HAP-1 (cell line): ENCODE measurements around the gene BTNL8.

Experiments
- DNase-seq, 2 experiments: peaks; one replicate each; pipeline ENCODE4 v3.0.0-alpha.2; 2016 to 2020; ENCODE audit warnings: low spot score in 2 of 2
- H3K27me3 ChIP-seq: fragments of 250-450 bp; sonication (Bioruptor Pico); 2 replicates; pipeline ENCODE4 v1.5.1; 2020; ENCODE audit warnings: low read depth, mild to moderate bottlenecking, moderate library complexity
- H3K36me3 ChIP-seq: fragments of 250-450 bp; sonication (Bioruptor Pico); replicated peaks from 2 replicates; pipeline ENCODE4 v1.5.1; 2020; ENCODE audit warnings: mild to moderate bottlenecking
- H3K4me1 ChIP-seq: fragments of 250-450 bp; sonication (Bioruptor Pico); 2 replicates; pipeline ENCODE4 v1.5.1; 2020; ENCODE audit warnings: mild to moderate bottlenecking
- H3K4me3 ChIP-seq: fragments of 250-450 bp; sonication (Bioruptor Pico); 2 replicates; pipeline ENCODE4 v1.5.1; 2020; ENCODE audit warnings: mild to moderate bottlenecking, moderate library complexity
- H3K9me3 ChIP-seq: fragments of 250-450 bp; sonication (Bioruptor Pico); 2 replicates; pipeline ENCODE4 v1.5.1; 2020; ENCODE audit warnings: mild to moderate bottlenecking, moderate library complexity
- in situ Hi-C: fragments of 300-500 bp; cut with MboI; formaldehyde crosslinking; loops from 3 replicates; pipeline ENCODE4 v1.14.3; 2020; ENCODE audit warnings: low sequenced_read_pairs, inconsistent platforms, mixed read lengths

The BTNL8 gene

DNA sequence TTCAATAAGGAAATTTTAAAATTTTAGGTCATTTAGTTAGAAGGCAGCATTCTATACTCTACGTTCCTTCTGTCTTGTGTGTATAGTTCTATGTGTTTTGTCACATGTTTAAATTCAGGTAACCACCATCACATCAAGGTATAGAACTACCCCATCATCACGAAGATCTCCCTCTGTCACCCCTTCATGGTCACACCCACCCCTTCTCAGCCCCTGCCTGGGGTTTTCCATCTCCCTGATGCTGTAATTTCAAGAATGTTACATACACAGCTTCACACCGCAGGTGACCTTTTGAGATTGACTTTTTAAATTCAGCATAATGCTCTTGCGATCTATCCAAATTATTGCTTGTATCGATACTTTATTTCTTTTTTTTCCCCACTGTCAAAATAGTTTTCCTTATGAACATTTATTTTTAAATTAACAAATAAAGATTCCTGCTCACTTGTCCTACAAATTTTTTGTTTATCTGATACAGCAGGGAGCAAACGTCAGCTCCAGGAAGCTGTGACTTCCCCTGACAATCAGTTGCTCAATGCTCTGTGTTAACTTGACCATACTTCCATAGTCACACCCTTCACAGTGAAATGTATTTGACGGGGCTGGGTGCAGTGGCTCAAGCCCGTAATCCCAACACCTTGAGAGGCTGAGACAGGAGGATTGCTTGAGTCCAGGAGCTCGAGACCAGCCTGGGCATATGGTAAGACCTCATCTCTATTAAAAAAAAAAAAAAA is 10.2 kb downstream of the BTNL8 start:
- Histone ChIP-seq H3K4me1 (no peaks in the 10 kb centered on the region), H3K27me3 (no peaks in the 10 kb centered on the region), H3K9me3 (no peaks in the 10 kb centered on the region), H3K36me3 (no peaks in the 10 kb centered on the region), H3K4me3 (no peak overlapping the region)
- no peak for DNase-seq
- in situ Hi-C loops: no loop called here

DNA sequence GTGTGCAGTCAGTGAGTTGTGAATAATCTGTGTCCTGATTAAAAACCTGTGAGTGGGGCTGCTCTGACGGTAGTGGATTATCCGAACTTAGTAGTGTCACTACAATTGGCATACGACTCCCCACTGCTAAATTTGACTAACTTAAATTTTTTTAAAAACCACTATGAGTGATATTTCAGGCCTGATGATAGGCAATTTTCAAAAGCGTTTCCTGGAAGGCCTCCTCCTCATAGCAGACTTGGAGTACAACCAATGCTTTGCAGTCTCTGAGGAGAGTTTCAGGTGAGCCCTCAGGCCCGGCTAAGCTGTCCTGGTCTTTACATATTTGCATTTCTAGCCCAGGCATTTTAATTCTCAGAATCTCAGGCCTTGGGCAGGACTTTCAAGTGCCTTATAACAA is 10.8 kb downstream of the BTNL8 start:
- H3K27me3 ChIP-seq: no peaks in the 10 kb centered on the region
- in situ Hi-C loops: no loop called here
- no peaks in the 10 kb centered on the region for H3K4me1 ChIP-seq
- DNase-seq: no peak
- no peaks in the 10 kb centered on the region for H3K36me3 ChIP-seq
- no peak overlapping the region for H3K4me3 ChIP-seq
- no peaks in the 10 kb centered on the region for H3K9me3 ChIP-seq

GRCh38 chr5:180910182-180910581 is 11.2 kb downstream of the BTNL8 start:
- no peaks in the 10 kb centered on the region for H3K36me3 ChIP-seq
- H3K27me3 ChIP-seq: no peaks in the 10 kb centered on the region
- in situ Hi-C loops: no loop called here
- no peaks in the 10 kb centered on the region for H3K4me1 ChIP-seq
- H3K9me3 ChIP-seq: no peaks in the 10 kb centered on the region
- no peak overlapping the region for H3K4me3 ChIP-seq
- no peak for DNase-seq

- in situ Hi-C loops: no loop called here
- H3K4me1 ChIP-seq: no peaks in the 10 kb centered on the region
- no peak for DNase-seq
- no peaks in the 10 kb centered on the region for H3K27me3 ChIP-seq
- no peaks in the 10 kb centered on the region for H3K36me3 ChIP-seq
- H3K9me3 ChIP-seq: no peaks in the 10 kb centered on the region
- H3K4me3 ChIP-seq: no peak overlapping the region
Observed at GRCh38 chr5:180910735-180911134, 11.8 kb downstream of the BTNL8 start.

DNA sequence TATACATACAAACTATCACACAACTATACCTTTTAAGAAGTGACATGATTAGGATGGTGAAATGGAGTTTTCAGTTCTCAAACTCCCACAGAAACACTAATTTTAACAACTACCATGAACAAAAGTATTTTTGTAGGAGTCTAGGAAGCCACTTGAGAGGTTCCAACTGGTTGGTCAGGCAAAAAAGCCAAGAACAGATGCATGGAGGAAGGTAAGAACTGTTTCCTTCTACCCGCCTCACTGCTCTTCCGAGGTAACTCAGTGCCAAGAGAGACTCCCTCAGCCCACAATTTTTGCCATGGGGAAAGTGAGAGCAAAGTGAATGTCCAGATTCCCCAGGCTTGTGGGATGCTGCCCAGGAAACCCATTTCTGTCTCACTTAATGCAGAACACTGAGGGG is 15.7 kb downstream of the BTNL8 start:
- Histone ChIP-seq H3K4me1 (peaks cover 2% of the 10 kb centered on the region; the same call in 1 of the 2 replicates), H3K27me3 (no peaks in the 10 kb centered on the region), H3K36me3 (no peaks in the 10 kb centered on the region), H3K9me3 (no peaks in the 10 kb centered on the region), H3K4me3 (no peak overlapping the region)
- no peak for DNase-seq
- in situ Hi-C loops: no loop called here

DNA sequence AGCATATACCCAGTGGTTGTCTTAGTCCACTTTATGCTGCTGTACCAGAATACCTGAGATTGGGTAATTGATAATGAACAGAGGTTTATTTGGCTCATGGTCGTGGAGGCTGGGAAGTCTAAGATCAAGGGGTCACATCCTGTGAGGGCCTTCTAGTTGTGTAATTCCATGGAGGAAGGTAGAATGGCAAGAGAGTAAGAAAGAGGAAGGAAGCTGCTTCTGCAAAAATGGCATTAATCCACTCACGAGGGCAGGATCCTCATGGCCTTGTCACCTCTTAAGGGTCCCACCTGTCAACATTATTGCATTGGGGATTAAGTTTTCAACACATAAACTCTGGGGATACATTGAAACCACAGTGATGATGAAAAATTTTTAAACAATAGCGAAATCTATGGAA is 17.0 kb downstream of the BTNL8 start:
- no peaks in the 10 kb centered on the region for H3K27me3 ChIP-seq
- no peaks in the 10 kb centered on the region for H3K9me3 ChIP-seq
- no peak for DNase-seq
- in situ Hi-C loops: no loop called here
- H3K36me3 ChIP-seq: no peaks in the 10 kb centered on the region
- peaks cover 2% of the 10 kb centered on the region; the same call in 1 of the 2 replicates for H3K4me1 ChIP-seq
- H3K4me3 ChIP-seq: no peak overlapping the region

- DNase-seq: no peak
- no peaks in the 10 kb centered on the region; the same call in 1 of the 2 replicates for H3K9me3 ChIP-seq
- in situ Hi-C loops: no loop called here
- peaks cover 2% of the 10 kb centered on the region; the same call in 1 of the 2 replicates for H3K27me3 ChIP-seq
- no peak overlapping the region for H3K4me3 ChIP-seq
- peaks cover 2% of the 10 kb centered on the region; the same call in 1 of the 2 replicates for H3K4me1 ChIP-seq
- no peaks in the 10 kb centered on the region for H3K36me3 ChIP-seq
Observed at GRCh38 chr5:180918380-180918779, 19.4 kb downstream of the BTNL8 start.

DNA sequence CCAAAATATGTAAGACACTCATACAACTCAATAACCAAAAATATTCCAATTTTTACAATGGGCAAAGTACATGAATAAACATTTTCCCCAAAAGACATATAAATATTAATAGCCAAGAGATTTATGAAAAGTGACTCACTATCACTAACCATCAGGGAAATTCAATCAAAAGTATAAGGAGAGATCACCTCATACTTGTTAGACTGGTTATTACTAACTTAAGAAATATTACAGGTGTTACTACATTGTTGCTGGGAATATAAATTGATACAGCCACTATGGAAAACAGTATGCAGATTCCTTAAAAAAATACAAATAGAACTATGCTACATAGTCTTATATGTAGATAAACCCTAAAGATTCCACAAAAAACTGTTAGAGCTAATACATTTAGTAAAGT is 21.8 kb downstream of the BTNL8 start:
- no peak overlapping the region for H3K4me3 ChIP-seq
- H3K4me1 ChIP-seq: peaks cover 2% of the 10 kb centered on the region; the same call in 1 of the 2 replicates
- DNase-seq: no peak
- no peaks in the 10 kb centered on the region; the same call in 1 of the 2 replicates for H3K9me3 ChIP-seq
- peaks cover 2% of the 10 kb centered on the region; the same call in 1 of the 2 replicates for H3K27me3 ChIP-seq
- in situ Hi-C loops: no loop called here
- no peaks in the 10 kb centered on the region for H3K36me3 ChIP-seq

GRCh38 chr5:180922932-180923331 is 24.0 kb downstream of the BTNL8 start:
- no peak for DNase-seq
- in situ Hi-C loops: no loop called here
- no peaks in the 10 kb centered on the region for H3K36me3 ChIP-seq
- no peak overlapping the region for H3K4me3 ChIP-seq
- no peaks in the 10 kb centered on the region; the same call in 1 of the 2 replicates for H3K9me3 ChIP-seq
- H3K27me3 ChIP-seq: peaks cover 2% of the 10 kb centered on the region; the same call in 1 of the 2 replicates
- peaks cover 2% of the 10 kb centered on the region; the same call in 1 of the 2 replicates for H3K4me1 ChIP-seq

- in situ Hi-C loops: no loop called here
- H3K27me3 ChIP-seq: no peaks in the 10 kb centered on the region
- no peak overlapping the region for H3K4me3 ChIP-seq
- no peaks in the 10 kb centered on the region for H3K36me3 ChIP-seq
- H3K4me1 ChIP-seq: no peaks in the 10 kb centered on the region
- H3K9me3 ChIP-seq: no peaks in the 10 kb centered on the region; the same call in 1 of the 2 replicates
- DNase-seq: no peak
Observed at GRCh38 chr5:180932660-180933059, 33.7 kb downstream of the BTNL8 start.

GRCh38 chr5:180935203-180935602 is 36.2 kb downstream of the BTNL8 start:
- no peaks in the 10 kb centered on the region for H3K4me1 ChIP-seq
- no peaks in the 10 kb centered on the region for H3K27me3 ChIP-seq
- in situ Hi-C loops: no loop called here
- H3K9me3 ChIP-seq: no peaks in the 10 kb centered on the region; the same call in 1 of the 2 replicates
- H3K4me3 ChIP-seq: no peak overlapping the region
- no peaks in the 10 kb centered on the region for H3K36me3 ChIP-seq
- DNase-seq: no peak

DNA sequence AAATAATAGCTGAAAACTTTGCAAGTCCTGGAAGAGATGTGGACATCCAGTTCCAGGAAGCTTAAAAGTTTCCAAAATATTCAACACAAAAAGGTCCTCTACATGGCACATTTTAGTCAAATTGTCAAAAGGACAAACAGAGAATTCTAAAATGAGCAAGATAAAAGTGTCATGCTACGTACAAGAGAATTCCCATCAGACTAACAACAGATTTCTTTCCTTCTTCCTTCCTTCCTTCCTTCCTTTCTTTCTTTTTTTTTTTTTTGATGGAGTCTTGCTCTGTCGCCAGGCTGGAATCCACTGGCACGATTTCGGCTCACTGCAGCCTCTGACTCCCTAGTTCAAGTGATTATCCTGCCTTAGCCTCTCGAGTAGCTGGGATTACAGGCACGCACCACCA is 39.3 kb downstream of the BTNL8 start:
- no peaks in the 10 kb centered on the region for H3K4me1 ChIP-seq
- H3K36me3 ChIP-seq: no peaks in the 10 kb centered on the region
- H3K9me3 ChIP-seq: peaks cover 2% of the 10 kb centered on the region; the same call in 1 of the 2 replicates
- DNase-seq: no peak
- H3K27me3 ChIP-seq: 0 out of 2 replicates have a peak, but pooled peaks cover 2% of the 10 kb centered on the region
- in situ Hi-C loops: no loop called here
- no peak overlapping the region for H3K4me3 ChIP-seq

- Histone ChIP-seq H3K4me1 (no peaks in the 10 kb centered on the region), H3K36me3 (no peaks in the 10 kb centered on the region), H3K4me3 (no peak overlapping the region), H3K27me3 (no peaks in the 10 kb centered on the region; the same call in 1 of the 2 replicates), H3K9me3 (no peaks in the 10 kb centered on the region)
- in situ Hi-C loops: no loop called here
- no peak for DNase-seq
Observed at GRCh38 chr5:180950291-180950949, 51.5 kb downstream of the BTNL8 start.

GRCh38 chr5:180959661-180960060 is 60.7 kb downstream of the BTNL8 start:
- no peaks in the 10 kb centered on the region for H3K9me3 ChIP-seq
- H3K4me1 ChIP-seq: no peaks in the 10 kb centered on the region
- H3K4me3 ChIP-seq: no peak overlapping the region
- in situ Hi-C loops: no loop called here
- no peak for DNase-seq
- H3K36me3 ChIP-seq: no peaks in the 10 kb centered on the region
- H3K27me3 ChIP-seq: no peaks in the 10 kb centered on the region
